ENCODE results near the gene TUFT1. TPM values are rescaled to one million over a fixed set of nuclear protein-coding genes. Genes with fewer than 3 reads are reported as not detected.

The TUFT1 gene
- total and polyA plus RNA-seq, 2 donors (not counting 1 experiment from before 2014, with no cell fraction given), result 0.82 to 2.2 TPM

GRCh38 chr1:151612501-151613281 is 72.6 kb downstream of the TUFT1 start:
- Mint-ChIP-seq H3K27ac (peak overlapping the region; percentile 79), H3K9me3 (ENCODE audit: insufficient read depth) (no peaks in the 10 kb centered on the region), H3K27me3 (peaks cover 5% of the 10 kb centered on the region), H3K4me1 (peaks cover 32% of the 10 kb centered on the region), H3K4me3 (peak overlapping the region; percentile 91)
- DNase-seq, result peak; percentile 43
- Histone ChIP-seq H3K36me3 (replicated peaks in 1 of 2; ENCODE audit: control extremely low read depth in 1 of 2, control insufficient read depth in 1 of 2, extremely low read depth in 1 of 2, insufficient read depth in 2 of 2, low read length in 1 of 2) (peaks cover 5 to 8% of the 10 kb centered on the region in 2 experiments), H3K9ac (ENCODE audit: low read length) (peak overlapping the region; percentile 83), H3K4me1 (ENCODE audit: control insufficient read depth in 2 of 2, insufficient read depth in 2 of 2, low read length in 2 of 2) (peaks cover 11 to 18% of the 10 kb centered on the region in 2 donors), H3K4me3 (ENCODE audit: control extremely low read depth in 1 of 5, extremely low read depth in 1 of 5, insufficient read depth in 1 of 5, low read depth in 2 of 5, low read length in 4 of 5) (peak overlapping the region; percentile 52 to 94 (median 84)), H3K9me3 (ENCODE audit: control extremely low read depth in 1 of 3, control insufficient read depth in 2 of 3, insufficient read depth in 1 of 3, low read length in 2 of 3) (no peaks in the 10 kb centered on the region), H3K79me2 (ENCODE audit: control insufficient read depth, insufficient read depth, low read length) (peaks cover 51% of the 10 kb centered on the region), H3K4me2 (replicated peaks; ENCODE audit: low read depth, low read length, poor library complexity, severe bottlenecking) (peak overlapping the region; percentile 99), H3K27me3 (replicated peaks in 1 of 4; ENCODE audit: control extremely low read depth in 1 of 4, control insufficient read depth in 3 of 4, insufficient read depth in 4 of 4, low read length in 3 of 4) (peaks cover 0 to 2% (median 0%) of the 10 kb centered on the region in 4 experiments), H4K20me1 (ENCODE audit: control insufficient read depth, insufficient read depth, low read length, poor library complexity, severe bottlenecking) (no peaks in the 10 kb centered on the region), H2AFZ (ENCODE audit: insufficient read depth, low read depth, low read length, poor library complexity, severe bottlenecking) (peak overlapping the region; percentile 95), H3K27ac (ENCODE audit: low read length in 2 of 2) (peak overlapping the region in 1 of 2 donors; percentile 79)
- no peak for TF ChIP-seq EZH2 (IDR thresholded peaks at IDR 0.05; ENCODE audit: borderline replicate concordance, insufficient read depth, low read depth, low read length, poor library complexity, severe bottlenecking)
- TF ChIP-seq, protein P1, sequence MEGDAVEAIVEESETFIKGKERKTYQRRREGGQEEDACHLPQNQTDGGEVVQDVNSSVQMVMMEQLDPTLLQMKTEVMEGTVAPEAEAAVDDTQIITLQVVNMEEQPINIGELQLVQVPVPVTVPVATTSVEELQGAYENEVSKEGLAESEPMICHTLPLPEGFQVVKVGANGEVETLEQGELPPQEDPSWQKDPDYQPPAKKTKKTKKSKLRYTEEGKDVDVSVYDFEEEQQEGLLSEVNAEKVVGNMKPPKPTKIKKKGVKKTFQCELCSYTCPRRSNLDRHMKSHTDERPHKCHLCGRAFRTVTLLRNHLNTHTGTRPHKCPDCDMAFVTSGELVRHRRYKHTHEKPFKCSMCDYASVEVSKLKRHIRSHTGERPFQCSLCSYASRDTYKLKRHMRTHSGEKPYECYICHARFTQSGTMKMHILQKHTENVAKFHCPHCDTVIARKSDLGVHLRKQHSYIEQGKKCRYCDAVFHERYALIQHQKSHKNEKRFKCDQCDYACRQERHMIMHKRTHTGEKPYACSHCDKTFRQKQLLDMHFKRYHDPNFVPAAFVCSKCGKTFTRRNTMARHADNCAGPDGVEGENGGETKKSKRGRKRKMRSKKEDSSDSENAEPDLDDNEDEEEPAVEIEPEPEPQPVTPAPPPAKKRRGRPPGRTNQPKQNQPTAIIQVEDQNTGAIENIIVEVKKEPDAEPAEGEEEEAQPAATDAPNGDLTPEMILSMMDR (IDR thresholded peaks at IDR 0.05), result no peak
- WGBS (ENCODE audit: insufficient coverage), result under 1% methylated on average over 32 of the region's 44 CpGs
- CTCF ChIA-PET, result interaction anchor here (1.0 to 1.6 kb wide), 2 partner anchors 14 to 16 kb away, joined by 3 to 4 read pairs; no protein-coding TSS in a partner anchor
- POLR2A ChIA-PET, result interaction anchor here (1.1 to 1.6 kb wide), 2 partner anchors 150 to 178 kb away, joined by 4 to 5 read pairs; partner anchors contain the start of genes MRPL9 and TDRKH
- no peak for ATAC-seq (ENCODE audit: low read depth)
- intact Hi-C loops (cut with micrococcal nuclease), result loop anchor here (1.0 to 5.0 kb wide), 3 partner anchors 72 to 265 kb away; partner anchors contain the start of genes PSMB4, RFX5 and TUFT1

All from B cell (primary cell).